HCT116 (cell line): ENCODE results near the gene TSPEAR.

Experiments used
- CTCF ChIP-seq, 3 experiments: fragments of 200-600 bp in 1 of 3; sonication (generic) in 1 of 3; IDR thresholded peaks in 2 of 3; conservative IDR thresholded peaks in 1 of 3; 2 replicates each; pipeline ENCODE4 v1.5.1; 2012 to 2017; ENCODE audit warnings: low read depth in 2 of 3, low read length in 2 of 3, antibody characterized with exemption in 1 of 3, borderline replicate concordance in 1 of 3, control low read depth in 1 of 3, mild to moderate bottlenecking in 1 of 3, mixed read lengths in 1 of 3, mixed run types in 1 of 3, moderate library complexity in 1 of 3; ENCODE audit not compliant: insufficient read depth in 1 of 3
- TF ChIP-seq, protein P1 (sequence below): IDR thresholded peaks from 2 replicates; pipeline ENCODE4 v1.6.1; 2012

GRCh38 chr21:44519346-44520325 is 191.7 kb downstream of the TSPEAR start:
- TF ChIP-seq, protein P1, sequence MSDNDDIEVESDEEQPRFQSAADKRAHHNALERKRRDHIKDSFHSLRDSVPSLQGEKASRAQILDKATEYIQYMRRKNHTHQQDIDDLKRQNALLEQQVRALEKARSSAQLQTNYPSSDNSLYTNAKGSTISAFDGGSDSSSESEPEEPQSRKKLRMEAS, result no peak
- no peak for TF ChIP-seq CTCF (IDR thresholded peaks at IDR 0.05 in 2 of 3, conservative IDR thresholded peaks at IDR 0.05 in 1 of 3; ENCODE audit: borderline replicate concordance in 1 of 3, insufficient read depth in 1 of 3, low read depth in 2 of 3, low read length in 2 of 3)
